ENCODE data around the gene ISM2.

DNA sequence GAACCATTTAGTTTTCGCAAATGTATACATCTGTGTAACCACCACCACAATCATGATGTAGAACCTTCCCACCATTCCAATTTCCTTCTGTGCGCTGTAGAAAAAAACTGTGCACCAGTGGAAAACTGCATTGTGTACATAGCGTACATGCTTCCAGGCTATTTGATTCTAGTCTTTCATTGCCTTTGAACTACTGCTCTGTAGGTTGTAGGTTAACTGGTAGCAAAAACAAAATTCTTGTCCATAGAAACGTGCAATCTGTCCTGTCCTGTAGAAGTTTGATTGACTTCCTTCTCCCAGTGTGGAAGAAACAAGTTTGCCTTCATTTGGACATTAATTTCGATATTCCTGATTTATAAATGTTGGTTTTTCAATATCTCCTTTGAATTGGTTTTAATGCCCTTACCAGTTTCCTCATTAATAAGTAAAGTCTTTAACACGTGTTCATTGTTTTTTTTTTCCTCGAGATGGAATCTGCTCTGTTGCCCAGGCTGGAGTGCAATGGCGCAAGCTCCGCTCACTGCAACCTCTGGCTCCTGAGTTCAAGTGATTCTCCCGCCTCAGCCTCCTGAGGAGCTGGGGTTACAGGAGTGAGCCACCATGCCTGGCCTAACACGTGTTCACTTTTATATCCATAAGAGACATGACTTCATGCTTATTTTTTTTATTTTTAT is 3.6 kb upstream of the ISM2 start:
- no peak for TF ChIP-seq CTCF (IDR thresholded peaks at IDR 0.05)
- TF ChIP-seq POLR2AphosphoS5 (IDR thresholded peaks at IDR 0.05): no peak
- no peak for TF ChIP-seq POLR2A (IDR thresholded peaks at IDR 0.05)
- no peak for TF ChIP-seq EP300 (IDR thresholded peaks at IDR 0.05)

Measured in sigmoid colon (tissue), 4 donors.